K562 (cell line): ENCODE results near the gene INSM1. TPM values are rescaled to one million over a fixed set of nuclear protein-coding genes. Genes with fewer than 3 reads are reported as not detected.

ENCODE experiments used
- ATAC-seq: fragments of 200-7000 bp; cut with Tn5 transposase; 3 replicates; pipeline ENCODE4 v1.9.1; 2020; ENCODE audit warnings: moderate library complexity
- BruUV-seq: library from RNA; stranded (reverse); fragments of 400-500 nt; replicated peaks from 2 replicates; lab custom pipeline; 2021; lab: Mats Ljungman, UMichigan
- CTCF ChIA-PET: fragments of 300-600 bp; formaldehyde crosslinking; extraction: SDS; loops from one replicate; lab custom pipeline; 2021; ENCODE audit warnings: low intra/inter-chr PET ratio; lab: Yijun Ruan, JAX
- POLR2A ChIA-PET: fragments of 300-600, 350-650 bp; sonication (Branson Sonifier 250); formaldehyde crosslinking; extraction: SDS; loops from one replicate; lab custom pipeline; 2021; ENCODE audit warnings: antibody characterized with exemption, inconsistent platforms; lab: Yijun Ruan, JAX
- DNase-seq, 4 experiments: peaks; one replicate each; pipeline versions ENCODE4 v3.0.0 to v3.0.0-alpha.2; 2011 to 2018; ENCODE audit warnings: low spot score in 3 of 4, mixed read lengths in 3 of 4; ENCODE audit errors: extremely low read depth in 1 of 4
- FAIRE-seq: peaks from 2 replicates; lab custom pipeline; 2011; peaks lifted over from hg19 to GRCh38; lab: Jason Lieb, UNC
- H2AFZ ChIP-seq: 2 replicates; pipeline ENCODE4 v1.6.0; 2011; ENCODE audit warnings: low read depth, low read length, control low read depth, inconsistent platforms
- H3K27ac ChIP-seq: fragments of 200-600 bp; 3 replicates; pipeline ENCODE4 v1.8.0; 2011; ENCODE audit warnings: low read depth, mild to moderate bottlenecking, control low read depth, inconsistent platforms, low read length, moderate library complexity, mixed read lengths; ENCODE audit errors: extremely low read depth
- H3K27me3 ChIP-seq, 2 experiments: fragments of 300-600 bp in 1 of 2; 2 replicates in 1 of 2; 3 replicates in 1 of 2; pipeline versions ENCODE4 v1.6.0 to v1.8.0; 2011; ENCODE audit warnings: inconsistent platforms in 2 of 2, low read length in 2 of 2, mild to moderate bottlenecking in 1 of 2, mixed read lengths in 1 of 2, moderate library complexity in 1 of 2; ENCODE audit not compliant: control insufficient read depth in 2 of 2, insufficient read depth in 2 of 2
- H3K36me3 ChIP-seq: fragments of 300-600 bp; 3 replicates; pipeline ENCODE4 v1.8.0; 2011; ENCODE audit warnings: mild to moderate bottlenecking, low read length, inconsistent platforms; ENCODE audit not compliant: control insufficient read depth, insufficient read depth
- H3K4me1 ChIP-seq, 2 experiments: fragments of 200-600 bp in 1 of 2; replicated peaks in 1 of 2; 2 replicates in 1 of 2; 3 replicates in 1 of 2; pipeline versions ENCODE4 v1.5.1 to v1.8.0; 2011; ENCODE audit warnings: inconsistent platforms in 2 of 2, low read length in 2 of 2, mild to moderate bottlenecking in 1 of 2, mixed read lengths in 1 of 2, moderate library complexity in 1 of 2; ENCODE audit not compliant: control insufficient read depth in 2 of 2, insufficient read depth in 2 of 2
- H3K4me2 ChIP-seq: 2 replicates; pipeline ENCODE4 v1.6.1; 2011; ENCODE audit warnings: low read length, control low read depth, inconsistent platforms, mixed read lengths; ENCODE audit not compliant: insufficient read depth
- H3K4me3 ChIP-seq: fragments of 200-600 bp; sonication (generic), shearing (Covaris generic); 2 replicates; pipeline ENCODE4 v1.5.1; 2016; ENCODE audit warnings: control low read depth, inconsistent platforms
- H3K79me2 ChIP-seq: fragments of 200-600 bp; 3 replicates; pipeline ENCODE4 v1.8.0; 2011; ENCODE audit warnings: low read length, inconsistent platforms; ENCODE audit not compliant: control insufficient read depth, insufficient read depth
- H3K9ac ChIP-seq, 2 experiments: 2 replicates each; pipeline versions ENCODE4 v1.6.0 to v1.6.1; 2011; ENCODE audit warnings: low read depth in 2 of 2, low read length in 2 of 2, control low read depth in 1 of 2, inconsistent platforms in 1 of 2, mild to moderate bottlenecking in 1 of 2, mixed read lengths in 1 of 2; ENCODE audit not compliant: insufficient read depth in 1 of 2
- H3K9me1 ChIP-seq: one replicate; pipeline ENCODE4 v1.6.0; 2011; ENCODE audit warnings: inconsistent platforms, mild to moderate bottlenecking, low read length, moderate library complexity; ENCODE audit not compliant: control insufficient read depth, insufficient read depth
- H3K9me3 ChIP-seq: replicated peaks from 2 replicates; pipeline ENCODE4 v1.5.1; 2011; ENCODE audit warnings: low read depth, low read length, inconsistent platforms; ENCODE audit not compliant: control insufficient read depth, insufficient read depth
- H4K20me1 ChIP-seq: replicated peaks from 2 replicates; pipeline ENCODE4 v1.6.1; 2011; ENCODE audit warnings: low read length, inconsistent platforms, mixed read lengths; ENCODE audit not compliant: control insufficient read depth, insufficient read depth
- EWSR1 ChIP-seq: fragments of 450-650 bp; IDR thresholded peaks from 2 replicates; pipeline ENCODE4 v1.6.1; 2018; ENCODE audit warnings: borderline replicate concordance, mild to moderate bottlenecking, low read depth, moderate library complexity; ENCODE audit not compliant: partially characterized antibody
- FUS ChIP-seq: fragments of 200-400 bp; formaldehyde crosslinking; optimal IDR thresholded peaks from 2 replicates; pipeline ENCODE3; 2017; ENCODE audit warnings: low read depth, low read length
- GABPB1 ChIP-seq: sonication (generic); formaldehyde crosslinking; IDR thresholded peaks from 2 replicates; pipeline ENCODE4 v1.8.0; 2022; ENCODE audit warnings: mild to moderate bottlenecking, missing genetic modification reagents
- RBM17 ChIP-seq: fragments of 200-400 bp; formaldehyde crosslinking; IDR thresholded peaks from 2 replicates; pipeline ENCODE4 v1.6.1; 2017; ENCODE audit warnings: low read depth, mild to moderate bottlenecking, low read length, borderline replicate concordance
- TCF7 ChIP-seq: sonication (generic); IDR thresholded peaks from 2 replicates; pipeline ENCODE4 v1.6.1; 2016; ENCODE audit warnings: antibody characterized with exemption, borderline replicate concordance
- TRIM25 ChIP-seq: fragments of 450-650 bp; IDR thresholded peaks from 2 replicates; pipeline ENCODE4 v1.7.0; 2016; ENCODE audit warnings: borderline replicate concordance
- ZNF134 ChIP-seq: fragments of 250-450 bp; sonication (Bioruptor Pico); conservative IDR thresholded peaks from 2 replicates; pipeline ENCODE4 v1.4.0; 2020
- ZNF23 ChIP-seq: fragments of 250-450 bp; sonication (Bioruptor Pico); IDR thresholded peaks from 2 replicates; pipeline ENCODE4 v1.4.0; 2020; ENCODE audit warnings: mild to moderate bottlenecking
- ZNF395 ChIP-seq: fragments of 200-800 bp; sonication (Bioruptor generic); IDR thresholded peaks from 2 replicates; pipeline ENCODE4 v1.6.1; 2017; ENCODE audit warnings: missing genetic modification characterization, missing compliant biosample characterization
- ZNF408 ChIP-seq: fragments of 250-450 bp; sonication (Bioruptor Pico); IDR thresholded peaks from 2 replicates; pipeline ENCODE4 v1.4.0; 2020; ENCODE audit warnings: low read depth, mild to moderate bottlenecking, moderate library complexity
- ZNF436 ChIP-seq: fragments of 250-450, 450-650 bp; sonication (Bioruptor Pico); formaldehyde crosslinking; IDR thresholded peaks from 2 replicates; pipeline ENCODE4 v1.7.0; 2020; ENCODE audit warnings: mild to moderate bottlenecking
- WGBS: fragments of 100-300 bp; shearing (Covaris generic); methylation state at CpG from one replicate; pipeline ENCODE4 v1.1.6; 2016; ENCODE audit warnings: low coverage, mixed read lengths; ENCODE audit not compliant: insufficient coverage; ENCODE audit errors: missing lambda C conversion rate; 5-methylcytosine and 5-hydroxymethylcytosine counted together
- in situ Hi-C: fragments of 300-500 bp; cut with MboI; formaldehyde crosslinking; loops from 4 replicates; pipeline ENCODE4 v1.15.0; 2018; ENCODE audit warnings: inconsistent platforms, mixed read lengths
- intact Hi-C: fragments of 100-400 bp; cut with micrococcal nuclease; formaldehyde crosslinking; loops from 2 replicates; pipeline ENCODE4 v1.14.2; 2022
- polyA plus RNA-seq, 8 experiments: library from polyadenylated mRNA; depleted of rRNA in 4 of 8; stranded (reverse) in 5 of 8; unstranded in 3 of 8; fragments of >200 nt; fragmentation: Nextera tagmentation in 2 of 8; fragmentation: Illumina TruSeq in 1 of 8; extraction: Ambion mirVana in 2 of 8; extraction: Trizol in 1 of 8; gene quantifications; 2 replicates each; pipeline versions ENCODE4 v1.2.1 to v1.2.3, GENCODE V29; 2011 to 2014; ENCODE audit warnings: inconsistent platforms in 1 of 8, missing spikeins in 1 of 8
- total RNA-seq, 7 experiments: library from RNA; depleted of rRNA in 6 of 7; stranded (reverse); fragments of >200 nt in 6 of 7; fragmentation: Illumina TruSeq in 2 of 7; extraction: Trizol in 2 of 7; gene quantifications; 2 replicates each; pipeline versions ENCODE4 v1.2.1 to v1.2.3, GENCODE V29; 2011 to 2021; ENCODE audit warnings: low replicate concordance in 1 of 7

The INSM1 gene
- total and polyA plus RNA-seq, 9 of the 15 experiments (the other 6 are each of a cell fraction or from before 2014, with no cell fraction given), result not detected

GRCh38 chr20:20321917-20322316 lies 46.0 kb upstream of the INSM1 start (continued):
- no peak for TF ChIP-seq TCF7
- no peak for TF ChIP-seq ZNF395
- no peak for TF ChIP-seq GABPB1 (CRISPR knock-in tag)
- TF ChIP-seq ZNF408, result no peak
- TF ChIP-seq FUS, result no peak
- no peak for TF ChIP-seq ZNF436 (CRISPR knock-in tag)
- TF ChIP-seq RBM17, result no peak
- TF ChIP-seq ZNF134 (CRISPR knock-in tag), result no peak
- TF ChIP-seq EWSR1, result no peak
- TF ChIP-seq ZNF23 (CRISPR knock-in tag), result no peak

- Histone ChIP-seq H3K9me1 (no peaks in the 10 kb centered on the region), H2AFZ (no peak overlapping the region), H4K20me1 (no peaks in the 10 kb centered on the region), H3K79me2 (no peaks in the 10 kb centered on the region), H3K27ac (no peak overlapping the region), H3K4me3 (no peak overlapping the region), H3K4me2 (no peak overlapping the region), H3K9ac (no peak overlapping the region), H3K9me3 (no peaks in the 10 kb centered on the region), H3K36me3 (no peaks in the 10 kb centered on the region), H3K27me3 (no peaks in the 10 kb centered on the region), H3K4me1 (no peaks in the 10 kb centered on the region)
- ATAC-seq, result no peak
- ChIA-PET POLR2A (interaction anchor here (0.5 to 0.6 kb wide), 2 partner anchors 20 to 471 kb away, joined by 3 read pairs; no protein-coding TSS in a partner anchor), CTCF (no interaction called here)
- intact Hi-C loops, result no loop called here
- 0% methylated on average over 6 of the region's 6 CpGs for WGBS
- no peak for TF ChIP-seq TRIM25
- in situ Hi-C loops, result no loop called here
- BruUV-seq, result no TSS peak
- FAIRE-seq, result no peak
- no peak for DNase-seq
These were observed 45.0 kb upstream of the INSM1 start for GRCh38 chr20:20322912-20323311.
